Ovary (tissue), 9 donors: ENCODE measurements around the gene SLC7A1. TPM values are rescaled to one million over a fixed set of nuclear protein-coding genes. Genes with fewer than 3 reads are reported as not detected.
A peak's percentile ranks its signal among the peaks of the same experiment; 100 is the strongest.

Source experiments
- DNase-seq, 5 donors: peaks; one replicate each; pipeline ENCODE4 v3.0.0-alpha.2; 2019 to 2020
- H3K27ac ChIP-seq, 2 donors: fragments of 200-600 bp; one replicate each; pipeline versions ENCODE4 v1.5.1 to v1.8.0; 2019 to 2022
- H3K27me3 ChIP-seq: fragments of 200-600 bp; one replicate; pipeline ENCODE4 v1.8.0; 2022
- H3K36me3 ChIP-seq: fragments of 200-600 bp; sonication (generic); one replicate; pipeline ENCODE4 v1.5.1; 2019
- H3K4me1 ChIP-seq: one replicate; pipeline ENCODE4 v1.8.1; 2013; ENCODE audit warnings: mild to moderate bottlenecking, moderate library complexity; ENCODE audit not compliant: insufficient read depth
- H3K4me3 ChIP-seq: fragments of 200-600 bp; sonication (generic); one replicate; pipeline ENCODE4 v1.5.1; 2017
- H3K9me3 ChIP-seq, 2 donors: fragments of 200-600 bp in 1 of 2; sonication (generic) in 1 of 2; one replicate each; pipeline versions ENCODE4 v1.5.1 to v1.8.1; 2013 to 2019; ENCODE audit warnings: mild to moderate bottlenecking in 1 of 2, moderate library complexity in 1 of 2
- EP300 ChIP-seq: sonication (generic); formaldehyde crosslinking; IDR thresholded peaks from one replicate; pipeline ENCODE4 v1.6.1; 2017; ENCODE audit warnings: antibody characterized with exemption
- POLR2A ChIP-seq: fragments of 450-650 bp; IDR thresholded peaks from one replicate; pipeline ENCODE4 v1.6.1; 2017; ENCODE audit warnings: antibody characterized with exemption, mild to moderate bottlenecking, moderate library complexity
- WGBS, 3 donors: extraction: QIAGEN DNeasy Blood & Tissue Kit in 1 of 3; methylation state at CpG; one replicate each; pipeline versions ENCODE4 v1.1.5 to v1.1.7; 2013 to 2017; 5-methylcytosine and 5-hydroxymethylcytosine counted together
- intact Hi-C, 4 donors: fragments of 100-400 bp; cut with DNase I; formaldehyde crosslinking; loops; one replicate each; pipeline versions ENCODE4 v1.11.0 to v1.15.1; 2022 to 2023
- polyA plus RNA-seq, 2 donors: library from polyadenylated mRNA; stranded (reverse); fragments of 200-250 nt in 1 of 2; fragments of 350-450 nt in 1 of 2; fragmentation: Illumina TruSeq in 1 of 2; extraction: RNeasy Lipid Tissue Mini Kit (QIAGEN cat#74804) in 1 of 2; gene quantifications; one replicate each; pipeline ENCODE4 v1.2.3, GENCODE V29; 2013 to 2014
- total RNA-seq, 7 donors: library from RNA; depleted of rRNA in 2 of 7; stranded (reverse); fragments of >200 nt in 2 of 7; fragmentation: NEBNext Ultra II Directional in 3 of 7; extraction: Animal tissue kit (Norgen Biotek cat#: 25700) in 3 of 7; gene quantifications; one replicate each; pipeline versions ENCODE4 v1.1.0 to v1.2.4, GENCODE V29; 2016 to 2023
- TF ChIP-seq, protein P1 (sequence below), 3 donors: fragments of 450-650 bp in 2 of 3; fragments of 200-600 bp in 1 of 3; IDR thresholded peaks; one replicate each; pipeline versions ENCODE4 v1.5.1 to v1.8.0; 2016 to 2022; ENCODE audit warnings: antibody characterized with exemption in 3 of 3, mild to moderate bottlenecking in 1 of 3
- donor health status: DM: no; HTN: no; CAD: no; lungs with moderate emphysema.
- donor health status: DM: no; HTN: no; CAD: no.
- donor health status: Bipolar disorder and iron deficiency.
- donor health status: DM: yes; HTN: yes; CAD: no.
- donor health status: DM: no; HTN: no; CAD: no.
- donor health status: DM: yes; HTN: yes; CAD: no.

SLC7A1 gene
- total and polyA plus RNA-seq, 9 donors, result 3.3 to 98.7 (median 14.0) TPM

GRCh38 chr13:29532116-29532515 lies 63.4 kb downstream of the SLC7A1 start:
- Histone ChIP-seq H3K4me1 (no peaks in the 10 kb centered on the region), H3K27me3 (no peaks in the 10 kb centered on the region), H3K9me3 (no peaks in the 10 kb centered on the region), H3K4me3 (no peak overlapping the region), H3K36me3 (no peaks in the 10 kb centered on the region), H3K27ac (no peak overlapping the region)
- intact Hi-C loops, result no loop called here
- no peak for TF ChIP-seq POLR2A
- TF ChIP-seq, protein P1, sequence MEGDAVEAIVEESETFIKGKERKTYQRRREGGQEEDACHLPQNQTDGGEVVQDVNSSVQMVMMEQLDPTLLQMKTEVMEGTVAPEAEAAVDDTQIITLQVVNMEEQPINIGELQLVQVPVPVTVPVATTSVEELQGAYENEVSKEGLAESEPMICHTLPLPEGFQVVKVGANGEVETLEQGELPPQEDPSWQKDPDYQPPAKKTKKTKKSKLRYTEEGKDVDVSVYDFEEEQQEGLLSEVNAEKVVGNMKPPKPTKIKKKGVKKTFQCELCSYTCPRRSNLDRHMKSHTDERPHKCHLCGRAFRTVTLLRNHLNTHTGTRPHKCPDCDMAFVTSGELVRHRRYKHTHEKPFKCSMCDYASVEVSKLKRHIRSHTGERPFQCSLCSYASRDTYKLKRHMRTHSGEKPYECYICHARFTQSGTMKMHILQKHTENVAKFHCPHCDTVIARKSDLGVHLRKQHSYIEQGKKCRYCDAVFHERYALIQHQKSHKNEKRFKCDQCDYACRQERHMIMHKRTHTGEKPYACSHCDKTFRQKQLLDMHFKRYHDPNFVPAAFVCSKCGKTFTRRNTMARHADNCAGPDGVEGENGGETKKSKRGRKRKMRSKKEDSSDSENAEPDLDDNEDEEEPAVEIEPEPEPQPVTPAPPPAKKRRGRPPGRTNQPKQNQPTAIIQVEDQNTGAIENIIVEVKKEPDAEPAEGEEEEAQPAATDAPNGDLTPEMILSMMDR (IDR thresholded peaks at IDR 0.05), result no peak
- TF ChIP-seq EP300, result no peak
- WGBS, 3 donors, result 78 to 88% (median 87%) methylated on average over 5 of the region's 5 CpGs
- DNase-seq, result no peak

DNA sequence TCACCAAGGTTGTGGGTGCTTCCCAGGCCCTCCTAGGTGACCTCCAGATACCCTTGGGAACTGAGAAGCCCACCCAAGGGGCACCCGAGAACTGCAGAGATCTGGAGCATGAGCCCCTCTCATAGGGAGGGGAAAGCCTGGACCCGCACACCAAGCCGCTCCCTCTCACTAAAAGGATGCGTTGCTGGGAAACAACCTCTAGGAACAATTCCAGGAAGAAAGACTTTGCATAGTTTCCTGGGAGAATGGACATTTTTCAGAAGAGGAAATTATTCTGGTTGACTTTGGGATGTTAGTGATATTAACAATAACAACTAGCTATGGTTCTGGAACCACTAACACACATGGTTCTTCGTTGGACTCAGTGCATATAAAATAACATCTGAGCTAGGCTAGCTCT lies 64.6 kb downstream of the SLC7A1 start:
- Histone ChIP-seq H3K36me3 (no peaks in the 10 kb centered on the region), H3K4me3 (no peak overlapping the region), H3K9me3 (no peaks in the 10 kb centered on the region), H3K27me3 (no peaks in the 10 kb centered on the region), H3K27ac (no peak overlapping the region), H3K4me1 (no peaks in the 10 kb centered on the region)
- TF ChIP-seq POLR2A (no peak), EP300 (no peak)
- TF ChIP-seq, protein P1 (IDR thresholded peaks at IDR 0.05), result no peak
- WGBS, 3 donors, result 81 to 84% (median 82%) methylated on average over 5 of the region's 5 CpGs
- intact Hi-C loops, result no loop called here
- DNase-seq, result no peak

GRCh38 chr13:29529754-29530153 lies 65.7 kb downstream of the SLC7A1 start:
- Histone ChIP-seq H3K4me1 (no peaks in the 10 kb centered on the region), H3K27ac (no peak overlapping the region), H3K27me3 (no peaks in the 10 kb centered on the region), H3K36me3 (no peaks in the 10 kb centered on the region), H3K9me3 (no peaks in the 10 kb centered on the region), H3K4me3 (no peak overlapping the region)
- DNase-seq, result peak in 1 of 5 donors; percentile 3
- WGBS, 3 donors, result 93 to 99% (median 96%) methylated on average over 5 of the region's 5 CpGs
- intact Hi-C loops, result no loop called here
- TF ChIP-seq EP300 (no peak), POLR2A (no peak)
- TF ChIP-seq, protein P1 (IDR thresholded peaks at IDR 0.05), result no peak

DNA sequence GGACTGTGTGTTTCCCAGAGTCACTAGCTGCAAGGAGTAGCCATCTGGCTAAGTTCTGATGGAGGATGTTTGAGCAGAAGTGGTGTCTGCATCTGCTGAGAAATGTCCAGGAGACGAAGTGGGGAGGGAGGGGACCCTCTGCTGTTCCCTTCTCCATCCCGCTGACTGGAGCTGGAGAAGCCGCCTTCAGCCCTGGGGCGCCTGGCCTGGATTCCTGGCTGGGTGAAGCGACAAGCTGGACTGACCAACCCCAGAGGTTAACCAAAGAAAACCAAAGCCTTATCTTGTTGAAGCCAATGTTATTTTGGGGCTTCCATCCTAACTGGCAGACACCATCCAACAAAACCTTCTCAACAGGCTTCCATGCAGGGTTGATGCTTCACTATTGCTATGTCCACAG lies 67.6 kb downstream of the SLC7A1 start:
- TF ChIP-seq, protein P1 (IDR thresholded peaks at IDR 0.05), result no peak
- TF ChIP-seq POLR2A (no peak), EP300 (no peak)
- DNase-seq, result no peak
- H3K4me3 ChIP-seq, result no peak overlapping the region
- H3K9me3 ChIP-seq, result no peaks in the 10 kb centered on the region
- intact Hi-C loops, result no loop called here
- H3K36me3 ChIP-seq, result no peaks in the 10 kb centered on the region
- WGBS, 3 donors, result 80 to 98% (median 96%) methylated on average over 5 of the region's 5 CpGs
- H3K4me1 ChIP-seq, result no peaks in the 10 kb centered on the region
- H3K27ac ChIP-seq, result no peak overlapping the region
- H3K27me3 ChIP-seq, result no peaks in the 10 kb centered on the region

- Histone ChIP-seq H3K27me3 (no peaks in the 10 kb centered on the region), H3K27ac (no peak overlapping the region), H3K4me3 (no peak overlapping the region), H3K36me3 (no peaks in the 10 kb centered on the region), H3K9me3 (no peaks in the 10 kb centered on the region), H3K4me1 (no peaks in the 10 kb centered on the region)
- WGBS, 3 donors, result 70 to 93% (median 93%) methylated on average over 8 of the region's 8 CpGs
- no peak for DNase-seq
- intact Hi-C loops, result no loop called here
- TF ChIP-seq EP300 (no peak), POLR2A (no peak)
- TF ChIP-seq, protein P1 (IDR thresholded peaks at IDR 0.05), result no peak
Measured at GRCh38 chr13:29527511-29527910, 68.0 kb downstream of the SLC7A1 start.
